ENCODE data around the gene TBXA2R. TPM values are rescaled to one million over a fixed set of nuclear protein-coding genes. Genes with fewer than 3 reads are reported as not detected.

The TBXA2R gene
- total and polyA plus RNA-seq, 2 of the 8 experiments (the other 6 are each of a cell fraction or from before 2014, with no cell fraction given), result 0.39 to 0.50 TPM

DNA sequence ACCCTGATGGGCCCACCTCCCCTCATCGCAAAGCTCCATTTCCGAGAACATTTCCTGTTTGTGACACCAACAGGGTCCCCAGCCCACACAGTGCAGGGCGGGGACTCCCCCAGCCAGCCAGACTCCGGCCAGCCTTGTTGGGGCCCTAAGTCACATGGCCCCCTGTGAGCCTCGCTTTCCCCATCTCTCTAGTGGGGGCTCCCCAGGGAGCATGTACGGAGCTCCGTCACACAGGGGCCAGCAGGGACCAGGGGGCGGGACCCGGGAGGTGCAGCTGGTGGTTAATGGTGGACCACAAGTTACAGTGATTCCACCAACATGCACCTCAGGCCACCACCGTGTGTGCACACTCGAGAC lies 1.7 kb downstream of the TBXA2R start:
- Histone ChIP-seq H2BK15ac (ENCODE audit: low read length) (0 out of 2 replicates have a peak overlapping the region, but pooled peaks have one; percentile 99), H4K8ac (ENCODE audit: extremely low read depth, insufficient read depth, low read length) (no peak overlapping the region), H3K27me3 (replicated peaks in 1 of 4; ENCODE audit: control insufficient read depth in 3 of 4, extremely low read depth in 1 of 4, insufficient read depth in 3 of 4, low read length in 3 of 4) (peaks cover 0 to 16% (median 13%) of the 10 kb centered on the region in 4 experiments; a peak in 5 of 7 replicates), H2BK120ac (replicated peaks; ENCODE audit: low read depth, low read length) (no peak overlapping the region), H3K4me1 (replicated peaks in 1 of 4; ENCODE audit: control insufficient read depth in 3 of 4, insufficient read depth in 4 of 4, low read length in 3 of 4) (peaks cover 3 to 14% (median 12%) of the 10 kb centered on the region in 4 experiments), H3K23me2 (ENCODE audit: low read depth, low read length) (peaks cover 18% of the 10 kb centered on the region; the same call in 1 of the 2 replicates), H3K79me2 (ENCODE audit: control insufficient read depth in 1 of 2, insufficient read depth in 2 of 2, low read length in 2 of 2) (no peaks in the 10 kb centered on the region), H2BK5ac (ENCODE audit: low read depth, low read length) (no peak overlapping the region), H4K5ac (ENCODE audit: insufficient read length, low read depth, low read length) (no peak overlapping the region), H2AK5ac (ENCODE audit: low read depth, low read length) (0 out of 2 replicates have a peak overlapping the region, but pooled peaks have one; percentile 86), H3K18ac (ENCODE audit: extremely low read depth, low read length) (no peak overlapping the region), H3K56ac (replicated peaks; ENCODE audit: insufficient read length, low read depth, low read length) (no peak overlapping the region), H4K20me1 (replicated peaks in 1 of 2; ENCODE audit: control insufficient read depth in 1 of 2, insufficient read depth in 2 of 2, low read length in 2 of 2) (peaks cover 0 to 5% of the 10 kb centered on the region in 2 experiments), H3K9me3 (ENCODE audit: insufficient read depth in 2 of 2, low read depth in 1 of 2, low read length in 1 of 2) (no peaks in the 10 kb centered on the region), H3K27ac (ENCODE audit: low read depth, low read length) (no peak overlapping the region), H3K4me3 (ENCODE audit: extremely low read depth in 1 of 4, insufficient read depth in 2 of 4, low read depth in 3 of 4, low read length in 4 of 4) (no peak overlapping the region), H3K36me3 (ENCODE audit: control insufficient read depth in 2 of 4, insufficient read depth in 4 of 4, low read length in 3 of 4) (no peaks in the 10 kb centered on the region), H3K14ac (ENCODE audit: insufficient read length) (no peak overlapping the region), H2BK12ac (ENCODE audit: low read depth, low read length) (peak overlapping the region; percentile 29; the same call in 1 of the 2 replicates), H3K79me1 (ENCODE audit: low read depth, low read length) (no peaks in the 10 kb centered on the region), H4K91ac (replicated peaks; ENCODE audit: insufficient read length, low read length) (no peak overlapping the region), H3K4ac (replicated peaks; ENCODE audit: insufficient read length, low read depth, low read length) (no peak overlapping the region), H3K4me2 (ENCODE audit: insufficient read depth in 1 of 2, low read depth in 2 of 2, low read length in 2 of 2) (no peak overlapping the region; a peak in 1 of 4 replicates), H2AFZ (ENCODE audit: low read length) (no peak overlapping the region), H3K23ac (ENCODE audit: insufficient read length) (no peak overlapping the region), H3K9ac (replicated peaks in 1 of 4; ENCODE audit: extremely low read depth in 1 of 4, low read depth in 3 of 4, low read length in 3 of 4) (no peak overlapping the region), H2BK20ac (ENCODE audit: low read length) (no peak overlapping the region)
- ChIA-PET POLR2A (ENCODE audit: partially characterized antibody) (interaction anchor here (0.7 to 0.8 kb wide), 2 partner anchors 31 to 166 kb away, joined by 3 to 4 read pairs; no protein-coding TSS in a partner anchor), CTCF (ENCODE audit: partially characterized antibody) (interaction anchor here (0.7 to 1.3 kb wide), 4 partner anchors 12 to 1815 kb away, joined by 3 read pairs; partner anchors contain the start of gene GIPC3)
- no peak for DNase-seq (ENCODE audit: low read depth in 1 of 2, low spot score in 2 of 2)
- no peak for TF ChIP-seq CHD2 (IDR thresholded peaks at IDR 0.05; ENCODE audit: low read length)
- no peak for TF ChIP-seq BRCA1 (IDR thresholded peaks at IDR 0.05; ENCODE audit: low read depth, low read length)
- no peak for TF ChIP-seq POLR2A (IDR thresholded peaks at IDR 0.05; ENCODE audit: control extremely low read depth in 1 of 2, low read depth in 2 of 2, low read length in 2 of 2)
- no peak for TF ChIP-seq RAD21 (IDR thresholded peaks at IDR 0.05 in 1 of 2, conservative IDR thresholded peaks at IDR 0.05 in 1 of 2; ENCODE audit: low read depth in 2 of 2, low read length in 2 of 2)
- TF ChIP-seq, protein P1, sequence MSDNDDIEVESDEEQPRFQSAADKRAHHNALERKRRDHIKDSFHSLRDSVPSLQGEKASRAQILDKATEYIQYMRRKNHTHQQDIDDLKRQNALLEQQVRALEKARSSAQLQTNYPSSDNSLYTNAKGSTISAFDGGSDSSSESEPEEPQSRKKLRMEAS (IDR thresholded peaks at IDR 0.05), result no peak
- no peak for TF ChIP-seq NANOG (IDR thresholded peaks at IDR 0.05; ENCODE audit: insufficient read depth, low read depth, low read length, poor library complexity, severe bottlenecking)
- TF ChIP-seq, protein P2, sequence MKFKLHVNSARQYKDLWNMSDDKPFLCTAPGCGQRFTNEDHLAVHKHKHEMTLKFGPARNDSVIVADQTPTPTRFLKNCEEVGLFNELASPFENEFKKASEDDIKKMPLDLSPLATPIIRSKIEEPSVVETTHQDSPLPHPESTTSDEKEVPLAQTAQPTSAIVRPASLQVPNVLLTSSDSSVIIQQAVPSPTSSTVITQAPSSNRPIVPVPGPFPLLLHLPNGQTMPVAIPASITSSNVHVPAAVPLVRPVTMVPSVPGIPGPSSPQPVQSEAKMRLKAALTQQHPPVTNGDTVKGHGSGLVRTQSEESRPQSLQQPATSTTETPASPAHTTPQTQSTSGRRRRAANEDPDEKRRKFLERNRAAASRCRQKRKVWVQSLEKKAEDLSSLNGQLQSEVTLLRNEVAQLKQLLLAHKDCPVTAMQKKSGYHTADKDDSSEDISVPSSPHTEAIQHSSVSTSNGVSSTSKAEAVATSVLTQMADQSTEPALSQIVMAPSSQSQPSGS (IDR thresholded peaks at IDR 0.05; ENCODE audit: low read length), result no peak
- no peak for TF ChIP-seq RNF2 (IDR thresholded peaks at IDR 0.05; ENCODE audit: borderline replicate concordance, low read depth, low read length, missing control alignments, poor library complexity, severe bottlenecking)
- TF ChIP-seq KDM1A (IDR thresholded peaks at IDR 0.05; ENCODE audit: borderline replicate concordance, low read length), result no peak
- FAIRE-seq, result no peak
- 89% methylated on average over 11 of the region's 11 CpGs; no CpG with 5 or more reads in 1 of the 2 experiments for WGBS, 2 experiments (ENCODE audit: extremely low coverage in 1 of 2, insufficient coverage in 1 of 2, insufficient read length in 1 of 2, insufficient replicate concordance in 2 of 2, low coverage in 1 of 2, low lambda C conversion rate in 2 of 2, missing lambda C conversion rate in 1 of 2)
